HUES6 (cell line): Measurements from ENCODE around the gene WFIKKN1.

ENCODE experiments used
- H3K27ac ChIP-seq: 2 replicates; pipeline ENCODE4 v1.7.0; 2013; ENCODE audit warnings: low read depth, mild to moderate bottlenecking, low read length, inconsistent platforms
- H3K27me3 ChIP-seq: 2 replicates; pipeline ENCODE4 v1.6.1; 2013; ENCODE audit warnings: low read length; ENCODE audit not compliant: control insufficient read depth, insufficient read depth
- H3K36me3 ChIP-seq: 2 replicates; pipeline ENCODE4 v1.6.1; 2013; ENCODE audit warnings: low read length; ENCODE audit not compliant: control insufficient read depth, insufficient read depth
- H3K4me1 ChIP-seq: 2 replicates; pipeline ENCODE4 v1.6.1; 2013; ENCODE audit warnings: low read length; ENCODE audit not compliant: control insufficient read depth, insufficient read depth
- H3K4me3 ChIP-seq: 2 replicates; pipeline ENCODE4 v1.5.1; 2013; ENCODE audit warnings: low read depth, low read length
- H3K9ac ChIP-seq: one replicate; pipeline ENCODE4 v1.6.1; 2013; ENCODE audit warnings: mild to moderate bottlenecking, low read length
- H3K9me3 ChIP-seq: 2 replicates; pipeline ENCODE4 v1.6.1; 2013; ENCODE audit warnings: low read depth, low read length; ENCODE audit not compliant: control insufficient read depth, insufficient read depth

The WFIKKN1 gene

DNA sequence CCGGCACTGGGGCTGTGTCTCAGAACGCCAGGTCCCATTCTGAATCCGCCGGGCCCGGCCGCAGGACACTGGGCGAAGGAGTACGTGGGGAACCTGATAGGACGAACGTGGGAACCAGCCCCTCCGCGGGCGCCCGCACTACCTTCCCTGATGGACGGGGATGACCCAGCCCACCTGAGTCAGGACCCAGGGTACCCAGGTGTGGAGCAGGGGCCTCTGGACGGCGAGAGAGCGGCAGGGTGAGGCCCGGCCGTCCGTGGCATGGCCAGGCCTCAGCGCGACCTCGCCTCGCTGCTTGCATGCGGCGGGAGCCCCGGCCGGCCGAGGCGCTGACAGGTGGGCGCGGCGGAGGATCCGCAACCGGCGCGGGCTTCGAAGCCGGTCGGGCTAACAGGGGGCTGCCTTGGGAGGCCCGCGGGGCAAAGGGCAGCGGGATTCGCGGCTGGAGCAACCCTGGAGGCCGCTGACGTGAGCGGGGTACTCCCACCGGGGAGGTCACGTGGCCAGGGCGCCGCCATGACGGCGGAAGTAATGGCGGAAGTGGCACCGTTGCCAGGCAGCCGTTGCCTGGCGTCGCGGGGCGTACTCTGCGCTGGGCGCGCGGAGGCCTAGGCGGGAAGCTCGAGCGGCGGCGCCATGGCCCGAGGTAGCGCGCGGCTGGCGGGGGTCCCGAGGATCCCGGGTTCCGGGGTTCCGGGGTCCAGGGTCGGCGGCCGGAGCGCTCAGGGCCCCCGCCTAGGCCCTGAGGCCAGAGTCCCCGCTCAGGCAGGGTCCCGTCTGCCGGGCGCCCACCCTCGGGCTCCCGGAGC, 18.2 kb downstream of the WFIKKN1 start, which contains the start of gene WDR90:
TSS of gene WDR90 (plus strand) at position 585 of the 809 bp plus-strand sequence. CDS start at position 637, 52 bp downstream.
- Histone ChIP-seq H3K9ac (peak within 1 kb of the TSS; percentile 76), H3K9me3 (no peaks in the 10 kb centered on the region), H3K27ac (peak within 1 kb of the TSS; percentile 66; the same call in 1 of the 2 replicates), H3K36me3 (peaks cover 17% of the 10 kb centered on the region), H3K4me3 (peak within 1 kb of the TSS; percentile 76), H3K27me3 (no peaks in the 10 kb centered on the region), H3K4me1 (peaks cover 12% of the 10 kb centered on the region; the same call in 1 of the 2 replicates)

DNA sequence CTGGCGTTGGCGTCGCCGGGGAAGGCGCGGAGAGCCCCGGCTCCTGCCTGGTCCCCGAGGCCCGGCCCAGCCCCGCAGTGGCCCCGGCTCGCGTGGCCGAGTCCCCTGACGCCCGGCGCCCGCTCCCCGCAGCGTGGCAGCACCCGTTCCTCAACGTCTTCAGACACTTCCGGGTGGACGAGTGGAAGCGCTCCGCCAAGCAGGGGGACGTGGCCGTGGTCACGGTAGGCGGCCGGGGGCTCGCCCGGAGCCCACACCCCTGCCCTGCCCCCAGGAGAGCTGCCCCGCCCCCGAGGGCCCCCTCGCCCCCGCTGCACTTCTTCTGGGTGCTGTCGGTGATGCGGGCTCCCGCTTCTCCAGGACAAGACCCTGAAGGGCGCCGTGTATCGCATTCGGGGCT, 18.8 kb downstream of the WFIKKN1 start:
- Histone ChIP-seq H3K27me3 (no peaks in the 10 kb centered on the region), H3K27ac (no peak overlapping the region), H3K4me3 (peak overlapping the region; percentile 76), H3K9me3 (no peaks in the 10 kb centered on the region), H3K9ac (peak overlapping the region; percentile 76), H3K36me3 (peaks cover 17% of the 10 kb centered on the region), H3K4me1 (peaks cover 12% of the 10 kb centered on the region; the same call in 1 of the 2 replicates)

GRCh38 chr16:651844-652243, 21.1 kb downstream of the WFIKKN1 start:
- no peaks in the 10 kb centered on the region for H3K27me3 ChIP-seq
- H3K9me3 ChIP-seq = no peaks in the 10 kb centered on the region
- no peak overlapping the region for H3K9ac ChIP-seq
- peaks cover 9% of the 10 kb centered on the region; the same call in 1 of the 2 replicates for H3K4me1 ChIP-seq
- H3K36me3 ChIP-seq = peaks cover 27% of the 10 kb centered on the region
- H3K4me3 ChIP-seq = no peak overlapping the region
- no peak overlapping the region for H3K27ac ChIP-seq

DNA sequence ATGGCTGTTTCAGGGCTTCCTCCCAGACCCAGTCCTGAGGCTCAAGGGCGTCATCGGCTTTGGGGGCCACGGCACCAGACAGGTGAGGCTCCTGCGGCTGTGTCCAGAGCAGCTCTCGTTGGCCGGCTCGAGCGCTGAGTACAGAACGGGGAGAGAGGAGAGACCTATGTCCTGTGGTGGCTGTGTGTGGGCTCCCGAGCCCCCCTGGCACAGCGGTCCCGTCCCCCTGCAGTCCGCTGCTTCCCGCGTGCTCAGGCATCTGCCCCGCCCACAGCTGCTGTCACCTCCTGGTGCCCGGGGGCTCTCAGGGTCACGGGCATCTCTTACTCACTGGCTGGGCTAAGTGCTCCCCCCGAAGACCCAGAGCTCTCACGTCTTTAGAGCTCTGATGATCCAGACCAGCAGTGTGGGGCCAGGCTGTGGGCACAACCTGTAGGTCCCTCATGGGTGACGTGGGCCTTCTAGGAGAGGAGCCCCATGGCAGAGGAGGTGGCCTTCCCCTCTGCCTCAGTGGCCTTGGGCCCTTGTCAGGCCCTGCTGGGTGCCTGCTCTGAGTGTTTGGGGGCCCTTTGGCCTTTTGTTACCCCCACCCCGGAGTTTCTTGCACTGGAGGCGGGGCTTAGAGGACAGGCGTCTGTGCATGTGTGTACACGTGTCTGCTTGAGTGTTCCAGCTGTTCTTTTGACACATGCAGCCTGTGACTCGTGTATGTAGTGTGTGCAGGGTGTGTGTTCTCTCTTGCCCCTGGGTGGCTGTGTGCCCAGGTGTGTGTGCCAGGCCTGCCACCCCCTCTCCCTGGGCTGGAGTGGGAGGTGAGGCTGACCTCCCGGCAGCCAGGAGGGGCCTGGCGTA, 21.9 kb downstream of the WFIKKN1 start:
- H3K27ac ChIP-seq = no peak overlapping the region
- H3K4me3 ChIP-seq = no peak overlapping the region
- H3K4me1 ChIP-seq = peaks cover 9% of the 10 kb centered on the region; the same call in 1 of the 2 replicates
- peaks cover 32% of the 10 kb centered on the region for H3K36me3 ChIP-seq
- H3K9ac ChIP-seq = no peak overlapping the region
- no peaks in the 10 kb centered on the region for H3K27me3 ChIP-seq
- no peaks in the 10 kb centered on the region for H3K9me3 ChIP-seq

DNA sequence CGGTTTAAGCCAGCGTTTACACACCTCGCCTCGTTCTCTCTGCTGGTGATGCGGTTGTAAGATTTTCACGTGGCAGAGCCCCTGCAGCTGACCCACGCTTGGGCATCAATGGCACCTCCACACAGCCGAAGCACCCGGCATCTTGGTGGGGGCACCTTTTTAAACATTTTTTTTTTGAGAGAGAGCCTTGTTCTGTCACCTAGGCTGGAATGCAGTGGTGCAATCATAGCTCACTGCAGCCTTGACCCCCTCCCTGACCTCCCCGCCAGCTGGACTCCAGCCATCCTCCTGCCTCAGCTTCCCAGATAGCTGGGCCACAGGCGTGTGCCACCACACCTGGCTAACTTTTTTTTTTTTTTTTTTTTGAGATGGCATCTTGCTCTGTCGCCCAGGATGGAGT, 23.2 kb downstream of the WFIKKN1 start:
- no peak overlapping the region for H3K9ac ChIP-seq
- H3K36me3 ChIP-seq = peaks cover 44% of the 10 kb centered on the region
- H3K27ac ChIP-seq = no peak overlapping the region
- H3K4me3 ChIP-seq = no peak overlapping the region
- H3K9me3 ChIP-seq = no peaks in the 10 kb centered on the region
- H3K27me3 ChIP-seq = no peaks in the 10 kb centered on the region
- H3K4me1 ChIP-seq = peaks cover 5% of the 10 kb centered on the region; the same call in 1 of the 2 replicates

- H3K9me3 ChIP-seq = no peaks in the 10 kb centered on the region
- no peaks in the 10 kb centered on the region for H3K27me3 ChIP-seq
- no peak overlapping the region for H3K4me3 ChIP-seq
- peaks cover 34% of the 10 kb centered on the region for H3K36me3 ChIP-seq
- no peak overlapping the region for H3K27ac ChIP-seq
- H3K4me1 ChIP-seq = peaks cover 7% of the 10 kb centered on the region
- H3K9ac ChIP-seq = no peak overlapping the region
These were observed 26.7 kb downstream of the WFIKKN1 start for GRCh38 chr16:657487-657886.

- H3K27me3 ChIP-seq = no peaks in the 10 kb centered on the region
- no peak overlapping the region for H3K27ac ChIP-seq
- H3K36me3 ChIP-seq = peaks cover 30% of the 10 kb centered on the region
- H3K9ac ChIP-seq = no peak overlapping the region
- H3K4me1 ChIP-seq = peaks cover 7% of the 10 kb centered on the region
- H3K9me3 ChIP-seq = no peaks in the 10 kb centered on the region
- H3K4me3 ChIP-seq = no peak overlapping the region
These were observed 28.1 kb downstream of the WFIKKN1 start for GRCh38 chr16:658679-659571.

GRCh38 chr16:659618-660017, 28.8 kb downstream of the WFIKKN1 start:
- H3K9ac ChIP-seq = no peak overlapping the region
- H3K36me3 ChIP-seq = peaks cover 30% of the 10 kb centered on the region
- H3K4me1 ChIP-seq = peaks cover 7% of the 10 kb centered on the region
- H3K9me3 ChIP-seq = no peaks in the 10 kb centered on the region
- H3K27me3 ChIP-seq = no peaks in the 10 kb centered on the region
- H3K4me3 ChIP-seq = no peak overlapping the region
- H3K27ac ChIP-seq = no peak overlapping the region

- H3K9ac ChIP-seq = no peak overlapping the region
- peaks cover 29% of the 10 kb centered on the region for H3K36me3 ChIP-seq
- peak overlapping the region; percentile 12; the same call in 1 of the 2 replicates for H3K4me3 ChIP-seq
- H3K9me3 ChIP-seq = no peaks in the 10 kb centered on the region
- no peaks in the 10 kb centered on the region for H3K27me3 ChIP-seq
- H3K27ac ChIP-seq = no peak overlapping the region
- H3K4me1 ChIP-seq = peaks cover 7% of the 10 kb centered on the region
These were observed 29.3 kb downstream of the WFIKKN1 start for GRCh38 chr16:660132-660458.

GRCh38 chr16:660459-661183, 29.8 kb downstream of the WFIKKN1 start:
- peak overlapping the region; percentile 12 for H3K4me3 ChIP-seq
- H3K27ac ChIP-seq = no peak overlapping the region
- peaks cover 7% of the 10 kb centered on the region for H3K4me1 ChIP-seq
- peak overlapping the region; percentile 24 for H3K9ac ChIP-seq
- H3K27me3 ChIP-seq = no peaks in the 10 kb centered on the region
- no peaks in the 10 kb centered on the region for H3K9me3 ChIP-seq
- H3K36me3 ChIP-seq = peaks cover 24% of the 10 kb centered on the region
